Chondrocyte (in vitro differentiated cells): ENCODE measurements around the gene CD200. TPM values are rescaled to one million over a fixed set of nuclear protein-coding genes. Genes with fewer than 3 reads are reported as not detected.

ENCODE experiments used
- DNase-seq: peaks from one replicate; pipeline ENCODE4 v3.0.0; 2021; ENCODE audit warnings: mixed read lengths, low spot score
- H3K27ac Mint-ChIP-seq: one replicate; pipeline ENCODE4 v1.8.0; 2021; ENCODE audit warnings: mild to moderate bottlenecking, moderate library complexity, mixed read lengths; ENCODE audit not compliant: unreplicated experiment
- H3K27me3 Mint-ChIP-seq: 2 replicates; pipeline ENCODE4 v1.8.0; 2021; ENCODE audit warnings: low read depth, mixed read lengths
- H3K36me3 Mint-ChIP-seq: 2 replicates; pipeline ENCODE4 v1.8.0; 2021; ENCODE audit warnings: low read depth, mixed read lengths
- H3K4me1 Mint-ChIP-seq: 2 replicates; pipeline ENCODE4 v1.8.0; 2021; ENCODE audit warnings: low read depth, mild to moderate bottlenecking, mixed read lengths
- H3K4me3 Mint-ChIP-seq: one replicate; pipeline ENCODE4 v1.8.0; 2021; ENCODE audit warnings: mild to moderate bottlenecking, moderate library complexity, mixed read lengths; ENCODE audit not compliant: unreplicated experiment
- H3K9me3 Mint-ChIP-seq: 2 replicates; pipeline ENCODE4 v1.8.0; 2021; ENCODE audit warnings: low read depth, mixed read lengths
- total RNA-seq: library from RNA; stranded (reverse); gene quantifications from 3 replicates; pipeline ENCODE4 v1.2.1, GENCODE V29; 2021
- TF ChIP-seq, protein P1 (sequence below): fragments of 200-600 bp; sonication (generic); IDR thresholded peaks from 2 replicates; pipeline ENCODE4 v1.5.0; 2021; ENCODE audit warnings: antibody characterized with exemption, mild to moderate bottlenecking, moderate library complexity

Gene CD200
- total RNA-seq, 1 donor from 2014 or later = 1.7 TPM

DNA sequence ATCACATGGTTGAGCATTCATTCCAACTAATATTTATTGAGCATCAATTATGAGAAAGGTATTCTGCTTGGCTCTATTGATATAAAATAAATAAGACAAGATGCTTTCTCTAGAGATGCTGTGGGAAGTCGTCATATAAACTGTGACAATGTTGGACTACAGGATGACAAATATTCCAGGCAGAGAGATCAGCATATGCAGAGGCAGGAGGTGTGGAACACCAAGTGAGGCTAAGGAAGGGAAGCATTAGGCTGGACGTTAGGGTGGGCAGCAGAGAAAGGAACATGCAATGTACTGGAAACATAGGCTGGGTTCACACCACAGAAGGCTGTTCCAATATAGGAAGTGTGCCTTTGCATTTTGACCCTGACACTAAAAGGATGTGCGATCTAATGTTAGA is 38.6 kb downstream of the CD200 start:
- TF ChIP-seq, protein P1, sequence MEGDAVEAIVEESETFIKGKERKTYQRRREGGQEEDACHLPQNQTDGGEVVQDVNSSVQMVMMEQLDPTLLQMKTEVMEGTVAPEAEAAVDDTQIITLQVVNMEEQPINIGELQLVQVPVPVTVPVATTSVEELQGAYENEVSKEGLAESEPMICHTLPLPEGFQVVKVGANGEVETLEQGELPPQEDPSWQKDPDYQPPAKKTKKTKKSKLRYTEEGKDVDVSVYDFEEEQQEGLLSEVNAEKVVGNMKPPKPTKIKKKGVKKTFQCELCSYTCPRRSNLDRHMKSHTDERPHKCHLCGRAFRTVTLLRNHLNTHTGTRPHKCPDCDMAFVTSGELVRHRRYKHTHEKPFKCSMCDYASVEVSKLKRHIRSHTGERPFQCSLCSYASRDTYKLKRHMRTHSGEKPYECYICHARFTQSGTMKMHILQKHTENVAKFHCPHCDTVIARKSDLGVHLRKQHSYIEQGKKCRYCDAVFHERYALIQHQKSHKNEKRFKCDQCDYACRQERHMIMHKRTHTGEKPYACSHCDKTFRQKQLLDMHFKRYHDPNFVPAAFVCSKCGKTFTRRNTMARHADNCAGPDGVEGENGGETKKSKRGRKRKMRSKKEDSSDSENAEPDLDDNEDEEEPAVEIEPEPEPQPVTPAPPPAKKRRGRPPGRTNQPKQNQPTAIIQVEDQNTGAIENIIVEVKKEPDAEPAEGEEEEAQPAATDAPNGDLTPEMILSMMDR = no peak
- Mint-ChIP-seq H3K27me3 (no peaks in the 10 kb centered on the region), H3K4me3 (no peak overlapping the region), H3K4me1 (no peaks in the 10 kb centered on the region), H3K27ac (no peak overlapping the region), H3K9me3 (no peaks in the 10 kb centered on the region), H3K36me3 (no peaks in the 10 kb centered on the region)
- DNase-seq = no peak

DNA sequence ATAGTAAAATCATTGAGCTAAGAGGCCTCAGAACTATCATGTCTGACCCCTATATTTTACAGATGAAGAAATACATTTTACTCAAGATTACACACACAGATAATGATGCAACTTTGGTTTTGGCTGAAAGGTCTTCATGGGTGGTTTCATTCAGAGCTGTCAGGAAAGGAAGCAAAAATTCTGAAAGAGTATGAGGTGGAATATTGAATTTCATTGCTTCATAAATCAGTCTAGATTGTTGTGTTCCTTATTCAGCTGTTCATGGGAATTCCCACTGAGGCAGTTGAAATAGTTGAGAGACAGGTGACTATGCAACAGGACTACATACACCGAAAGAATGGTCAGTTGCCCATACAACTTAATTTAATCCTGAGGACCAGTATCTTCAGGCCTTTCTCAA is 39.4 kb downstream of the CD200 start:
- Mint-ChIP-seq H3K9me3 (no peaks in the 10 kb centered on the region), H3K4me3 (no peak overlapping the region), H3K36me3 (no peaks in the 10 kb centered on the region), H3K27ac (no peak overlapping the region), H3K27me3 (no peaks in the 10 kb centered on the region), H3K4me1 (peaks cover 4% of the 10 kb centered on the region)
- DNase-seq = no peak
- TF ChIP-seq, protein P1 = no peak

DNA sequence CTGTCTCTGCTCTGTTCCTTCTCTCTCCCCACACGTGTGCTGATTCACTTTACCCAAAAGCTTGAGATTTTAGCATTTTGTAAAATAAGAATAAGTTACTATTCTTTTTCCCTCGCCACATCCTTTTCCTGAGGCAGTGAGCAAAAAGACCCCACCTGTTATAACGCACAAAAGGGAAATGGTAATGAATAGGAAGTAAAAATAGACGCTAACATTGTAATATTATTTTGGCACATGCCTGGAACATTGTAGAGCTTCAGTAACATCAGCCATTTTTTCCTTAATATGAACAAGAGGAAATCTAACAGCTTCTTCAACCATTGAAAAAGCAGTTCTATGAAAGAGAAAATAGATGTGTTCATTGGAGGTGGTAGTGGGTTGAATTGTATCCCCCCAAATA is 40.5 kb downstream of the CD200 start:
- Mint-ChIP-seq H3K9me3 (no peaks in the 10 kb centered on the region), H3K27ac (no peak overlapping the region), H3K4me3 (no peak overlapping the region), H3K4me1 (peaks cover 15% of the 10 kb centered on the region), H3K36me3 (no peaks in the 10 kb centered on the region), H3K27me3 (no peaks in the 10 kb centered on the region)
- no peak for DNase-seq
- TF ChIP-seq, protein P1 = no peak

DNA sequence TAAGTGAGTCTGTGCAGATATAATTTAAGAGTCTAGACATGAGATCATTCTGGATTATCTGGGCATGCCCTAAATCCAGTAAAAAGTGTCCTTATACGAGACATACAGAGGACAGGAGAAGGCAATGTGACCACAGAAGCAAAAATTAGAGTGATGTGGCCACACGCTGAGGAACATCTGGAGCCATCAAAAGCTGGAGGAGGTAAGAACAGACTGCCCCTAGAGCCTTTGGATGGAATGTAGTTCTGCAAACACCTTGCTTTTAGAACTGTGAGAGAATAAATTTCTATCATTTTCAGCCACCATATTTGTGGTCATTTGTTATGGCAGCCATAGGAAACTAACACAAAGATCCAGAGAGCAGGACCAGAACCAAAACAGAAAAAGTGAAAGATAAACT is 41.0 kb downstream of the CD200 start:
- TF ChIP-seq, protein P1 = no peak
- H3K27ac Mint-ChIP-seq = no peak overlapping the region
- H3K9me3 Mint-ChIP-seq = no peaks in the 10 kb centered on the region
- no peaks in the 10 kb centered on the region for H3K36me3 Mint-ChIP-seq
- no peak for DNase-seq
- no peaks in the 10 kb centered on the region for H3K27me3 Mint-ChIP-seq
- peaks cover 20% of the 10 kb centered on the region for H3K4me1 Mint-ChIP-seq
- H3K4me3 Mint-ChIP-seq = no peak overlapping the region

DNA sequence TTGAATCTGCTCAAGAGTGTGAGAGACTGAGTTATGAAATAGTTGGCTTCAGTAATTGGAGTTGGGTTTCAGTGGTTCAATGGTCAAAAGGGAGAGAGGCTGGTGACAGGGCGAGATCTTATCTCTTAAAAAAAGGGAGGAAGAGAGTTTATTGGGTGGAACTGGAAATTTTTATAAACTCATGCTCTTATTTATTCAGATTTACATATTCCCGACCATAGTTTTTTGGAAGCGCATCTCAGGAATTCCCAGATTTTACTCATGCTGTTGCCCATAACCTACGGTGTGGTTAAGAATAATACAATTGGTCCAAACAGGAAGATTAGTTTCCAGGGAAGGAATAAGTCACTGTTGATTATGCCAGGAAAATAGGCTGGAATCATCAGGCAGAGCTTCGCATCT is 41.4 kb downstream of the CD200 start:
- H3K27ac Mint-ChIP-seq = no peak overlapping the region
- no peaks in the 10 kb centered on the region for H3K36me3 Mint-ChIP-seq
- TF ChIP-seq, protein P1 = no peak
- no peaks in the 10 kb centered on the region for H3K9me3 Mint-ChIP-seq
- no peak overlapping the region for H3K4me3 Mint-ChIP-seq
- H3K4me1 Mint-ChIP-seq = peaks cover 24% of the 10 kb centered on the region
- DNase-seq = no peak
- H3K27me3 Mint-ChIP-seq = no peaks in the 10 kb centered on the region
